HG03460 (cell line): Measurements from ENCODE around the gene TEC.
"Not testable (repeated sequence)": the region's sequence is repeated elsewhere in the genome, so short reads cannot be mapped to it uniquely, and the experiment has no call there.

Source experiments
- ATAC-seq: cut with Tn5 transposase; IDR thresholded peaks from one replicate; pipeline ENCODE4 v1.9.1; 2021; ENCODE audit not compliant: unreplicated experiment

TEC gene

DNA sequence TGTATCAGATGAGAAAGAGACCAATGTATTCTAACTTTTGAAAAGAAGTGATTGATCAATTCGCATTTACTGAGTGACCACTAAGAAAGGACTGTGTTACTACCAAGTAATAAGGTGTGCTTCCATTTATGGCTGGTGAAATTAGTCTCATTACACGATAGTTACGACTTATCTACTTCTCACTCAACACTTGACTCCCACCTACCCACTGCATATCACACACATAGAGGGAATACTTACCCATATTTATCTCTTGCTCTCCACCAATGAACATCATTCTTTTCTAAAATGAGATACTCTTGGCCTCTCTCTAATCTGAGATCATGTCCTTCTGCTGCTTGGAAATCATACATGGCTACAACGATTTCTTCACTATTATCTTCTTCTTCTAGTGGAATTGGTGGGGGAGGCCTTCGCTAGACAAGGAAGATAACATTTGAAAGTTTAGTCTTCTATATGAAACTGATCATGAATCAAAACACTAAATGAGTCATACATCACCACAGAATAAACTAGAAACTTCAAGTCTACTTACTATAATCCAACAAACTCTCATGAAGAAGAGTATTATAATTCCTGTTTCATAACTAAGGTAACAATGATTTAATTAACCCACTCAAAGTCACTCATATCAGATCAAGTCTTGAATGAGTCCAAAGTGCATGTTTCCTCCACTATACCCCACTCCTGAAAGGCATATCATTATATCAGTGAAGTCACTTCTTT lies 101.9 kb downstream of the TEC start:
- no peak for ATAC-seq

DNA sequence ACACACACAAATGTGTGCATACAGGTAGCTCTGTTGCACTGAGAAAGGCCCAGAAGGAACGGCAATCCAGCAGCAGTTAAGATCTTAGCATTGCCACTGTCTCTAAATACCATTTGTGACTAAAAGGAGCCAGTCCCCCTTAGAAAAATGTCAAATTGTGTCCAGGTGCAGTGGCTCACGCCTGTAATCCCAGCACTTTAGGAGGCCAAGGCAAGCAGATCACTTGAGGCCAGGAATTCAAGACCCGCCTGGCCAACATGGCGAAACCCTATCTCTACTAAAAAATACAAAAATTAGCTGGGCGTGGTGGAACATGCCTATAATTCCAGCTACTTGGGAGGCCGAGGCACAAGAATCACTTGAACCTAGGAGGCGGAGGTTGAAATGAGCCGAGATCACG lies 105.1 kb downstream of the TEC start:
- ATAC-seq = not testable (repeated sequence)

DNA sequence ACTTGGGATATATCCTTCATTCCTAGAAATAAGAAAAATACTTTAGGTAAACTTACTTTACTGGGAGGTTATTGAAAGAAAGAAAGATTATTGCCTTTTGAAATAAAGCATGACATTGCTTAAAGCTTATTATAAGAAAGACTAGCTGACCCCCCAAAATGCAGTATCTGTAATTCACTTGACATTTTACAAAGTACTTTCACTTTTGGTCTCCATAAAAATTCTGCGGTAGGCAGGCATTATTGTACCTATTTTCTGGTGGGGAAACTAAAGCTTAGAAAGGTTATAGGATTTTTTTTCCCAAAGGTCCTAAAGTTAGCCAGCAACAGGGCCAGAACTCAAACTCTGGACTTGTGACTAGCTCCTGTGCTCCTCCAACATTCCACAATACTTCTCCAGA lies 105.9 kb downstream of the TEC start:
- ATAC-seq = no peak

DNA sequence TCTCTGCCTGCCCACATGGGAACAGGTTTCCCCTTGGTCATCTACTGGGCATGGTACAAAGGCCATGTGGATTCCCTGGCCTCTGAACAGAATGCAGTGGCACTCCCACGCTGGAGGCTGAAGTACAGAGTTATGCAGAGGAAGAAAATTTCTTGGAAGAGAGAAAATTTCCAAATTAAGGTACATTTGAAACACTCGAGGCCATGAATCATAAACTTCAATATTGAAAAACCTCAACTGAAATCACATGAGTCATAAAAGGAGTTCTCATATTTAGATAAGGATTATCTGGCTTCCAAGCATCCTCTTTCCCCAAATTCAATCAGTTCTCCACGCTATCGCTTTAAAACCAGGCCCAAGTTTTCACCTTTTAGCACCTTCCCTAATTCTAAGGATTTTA lies 107.5 kb downstream of the TEC start:
- ATAC-seq = no peak

DNA sequence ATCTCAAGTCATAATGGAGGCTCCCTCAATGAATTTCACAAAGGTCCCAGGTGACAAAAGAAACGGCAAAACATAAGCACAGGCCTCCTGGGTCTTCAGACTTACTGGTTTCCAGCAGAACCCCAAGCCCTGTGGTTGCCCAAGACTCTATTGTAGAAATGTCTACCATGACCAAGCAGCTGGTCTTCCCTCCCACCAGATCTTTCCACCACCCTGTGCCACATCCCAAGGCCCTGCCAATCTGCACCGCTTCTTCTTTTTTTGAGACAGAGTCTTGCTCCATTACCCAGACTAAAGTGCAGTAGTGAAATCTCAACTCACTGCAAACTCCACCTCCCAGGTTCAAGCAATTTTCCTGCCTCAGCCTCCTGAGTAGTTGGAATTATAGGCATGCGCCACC lies 112.4 kb downstream of the TEC start:
- ATAC-seq = no peak

DNA sequence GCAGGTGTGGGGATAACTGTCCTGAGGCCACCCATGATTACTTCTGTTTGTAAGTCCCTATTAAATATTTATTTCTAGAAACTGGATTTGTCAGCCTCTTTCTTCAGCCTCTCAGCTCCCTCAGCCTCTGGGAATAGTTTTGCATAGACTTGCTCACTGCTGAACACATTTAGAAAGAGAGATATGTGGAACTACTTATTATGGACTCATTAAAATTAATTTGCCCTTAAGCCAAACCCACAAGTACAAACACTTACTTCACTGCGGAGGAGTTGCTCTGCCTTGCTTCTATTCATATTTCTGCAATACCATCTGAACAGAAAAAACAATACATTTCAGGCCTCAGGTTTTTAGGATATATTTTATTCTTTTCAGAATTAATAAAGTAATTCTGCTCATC lies 113.2 kb downstream of the TEC start:
- no peak for ATAC-seq

DNA sequence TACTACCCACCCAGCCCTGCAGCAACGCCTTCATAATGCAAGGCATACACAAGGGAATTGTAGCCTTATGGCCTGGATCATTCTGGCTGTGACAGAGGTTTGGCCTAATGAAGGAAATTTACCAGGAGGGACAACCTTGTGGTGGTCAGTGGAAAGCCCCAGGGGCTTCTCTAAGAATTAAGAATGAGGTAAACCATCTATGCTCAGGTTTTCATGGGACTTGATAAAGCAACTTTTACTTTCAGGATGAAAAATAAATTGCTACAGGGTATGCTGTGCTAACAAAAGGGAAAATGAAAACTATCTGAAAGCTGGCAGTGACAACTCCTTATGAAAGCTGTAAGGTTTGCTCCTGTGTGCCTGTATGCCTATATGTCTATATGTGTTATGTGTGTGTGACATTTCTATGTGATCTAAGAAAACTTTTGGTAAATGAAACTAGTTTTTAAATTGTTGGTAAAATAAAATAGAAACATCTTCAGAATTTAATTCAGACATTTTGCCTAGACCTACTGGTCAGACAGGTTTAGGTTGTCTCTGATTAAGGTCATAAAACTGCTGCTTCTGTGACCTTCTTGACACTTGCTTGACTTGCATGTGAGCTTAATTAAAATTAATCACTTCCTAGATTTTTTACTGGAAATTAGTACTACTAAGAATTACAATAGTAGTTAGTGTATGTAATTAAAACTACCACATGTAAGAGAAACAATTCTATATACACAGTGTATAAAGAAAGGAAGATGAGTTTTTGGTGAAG lies 115.7 kb downstream of the TEC start:
- peak; percentile 60 for ATAC-seq

DNA sequence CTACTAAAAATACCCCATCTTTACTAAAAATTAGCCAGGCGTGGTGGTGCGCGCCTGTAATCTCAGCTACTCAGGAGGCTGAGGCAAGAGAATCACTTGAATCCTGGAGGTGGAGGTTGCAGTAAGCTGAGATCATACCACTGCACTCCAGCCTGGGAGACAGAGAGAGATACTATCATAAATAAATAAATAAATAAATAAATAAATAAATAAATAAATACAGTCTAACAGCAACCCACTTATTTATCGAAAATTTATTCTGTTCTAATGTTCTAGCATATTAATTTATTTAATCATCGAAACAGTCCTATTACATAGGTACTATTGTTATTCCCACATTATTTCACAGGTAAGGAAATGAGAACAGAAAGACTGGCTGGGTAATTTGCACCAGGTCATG lies 117.4 kb downstream of the TEC start:
- ATAC-seq = no peak

DNA sequence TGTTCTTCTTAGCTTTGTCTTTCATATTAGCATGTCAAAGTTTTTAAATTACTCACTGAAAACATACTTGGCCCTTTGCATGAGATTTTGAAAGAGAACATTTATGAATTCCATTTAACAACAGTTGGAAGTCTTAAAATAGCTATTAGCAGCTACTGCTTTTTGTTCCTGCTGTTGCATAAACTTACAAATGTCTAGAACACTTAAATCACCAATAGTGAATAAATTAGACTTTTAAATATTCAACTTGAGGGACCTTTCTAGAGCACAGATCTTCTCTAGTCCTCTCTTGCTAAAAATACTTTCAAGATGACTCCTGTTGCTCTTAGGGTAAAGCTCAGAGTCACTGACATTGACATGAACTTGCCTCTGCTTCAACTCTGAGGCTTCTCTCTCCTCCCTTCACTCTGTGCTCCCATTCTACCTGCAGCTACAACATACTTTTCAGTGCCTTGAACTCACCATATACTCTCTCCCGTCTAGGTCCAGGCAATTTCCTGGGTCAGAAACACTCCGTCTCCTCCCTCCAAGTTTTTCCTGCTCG lies 119.7 kb downstream of the TEC start:
- no peak for ATAC-seq

DNA sequence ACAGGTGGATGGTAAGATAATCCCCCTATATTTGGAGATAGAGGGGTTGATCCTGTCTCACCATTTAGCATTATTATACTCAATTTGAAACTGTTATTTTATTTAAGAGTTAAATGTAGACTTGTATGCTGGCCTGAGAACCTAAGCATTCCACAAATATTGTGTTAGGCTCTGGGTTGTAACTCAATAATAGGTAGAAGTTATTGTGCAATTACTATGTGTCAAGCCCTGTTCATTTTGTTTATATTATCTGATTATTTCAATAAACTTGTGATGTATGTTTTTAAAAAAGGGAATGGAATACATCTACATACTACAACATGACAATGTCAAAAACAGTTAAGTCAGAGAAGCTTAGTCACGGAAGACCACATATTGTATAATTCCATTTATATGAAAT lies 122.0 kb downstream of the TEC start:
- no peak for ATAC-seq

DNA sequence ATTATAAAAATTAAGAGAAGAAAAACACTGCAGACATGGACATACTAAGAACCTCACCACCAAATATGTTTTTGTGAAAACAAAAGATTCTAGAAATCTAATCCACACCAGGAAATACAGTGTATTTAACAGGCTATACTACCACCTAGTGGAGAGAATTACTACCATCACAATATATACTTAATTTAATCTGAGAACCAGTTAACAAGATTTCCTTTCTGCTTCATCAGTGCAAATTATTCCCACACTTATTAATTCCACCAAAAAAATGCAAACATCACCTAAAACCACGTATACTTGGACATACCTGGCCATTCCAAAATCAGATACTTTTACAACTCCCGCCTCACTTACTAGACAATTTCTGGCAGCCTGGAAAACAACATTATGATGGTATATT lies 128.6 kb downstream of the TEC start:
- peak; percentile 39 for ATAC-seq

DNA sequence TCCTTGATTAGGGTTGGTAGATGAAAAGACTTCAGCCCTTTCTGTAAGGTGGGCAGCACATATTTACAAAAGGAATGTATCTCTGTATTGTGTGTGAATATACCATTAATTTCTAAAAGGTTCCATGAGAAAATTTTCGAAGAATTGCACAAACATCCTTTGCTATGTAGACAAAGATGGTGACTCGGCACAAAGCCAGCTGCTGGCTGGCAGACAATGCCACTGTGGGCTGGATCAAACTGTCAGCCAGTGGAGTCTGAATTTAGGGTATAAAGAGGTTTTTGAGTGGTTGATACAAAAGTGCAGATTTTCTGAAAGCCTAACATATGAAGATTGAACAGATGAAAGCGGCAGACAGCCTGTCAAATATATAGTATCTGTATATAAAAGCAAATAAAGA lies 129.9 kb downstream of the TEC start:
- ATAC-seq = no peak

DNA sequence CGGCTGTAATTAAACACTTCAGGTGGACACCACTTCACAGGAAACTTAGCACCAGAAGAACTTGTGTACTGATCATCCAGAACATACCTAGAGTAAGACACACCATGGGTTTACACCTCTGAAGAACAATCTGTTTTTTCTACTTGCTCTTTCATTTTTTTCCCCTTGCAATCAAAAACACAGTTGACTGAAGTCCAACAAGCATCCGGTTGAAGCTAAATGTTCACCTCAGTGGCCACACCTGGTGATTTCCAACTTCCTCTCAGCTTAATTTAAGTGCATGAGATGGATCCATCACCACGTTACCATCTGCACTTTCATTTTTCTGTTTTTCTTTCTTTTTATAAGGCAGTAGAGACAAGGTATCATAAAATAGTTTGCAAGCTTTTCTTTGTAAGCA lies 130.7 kb downstream of the TEC start:
- ATAC-seq = peak; percentile 82

DNA sequence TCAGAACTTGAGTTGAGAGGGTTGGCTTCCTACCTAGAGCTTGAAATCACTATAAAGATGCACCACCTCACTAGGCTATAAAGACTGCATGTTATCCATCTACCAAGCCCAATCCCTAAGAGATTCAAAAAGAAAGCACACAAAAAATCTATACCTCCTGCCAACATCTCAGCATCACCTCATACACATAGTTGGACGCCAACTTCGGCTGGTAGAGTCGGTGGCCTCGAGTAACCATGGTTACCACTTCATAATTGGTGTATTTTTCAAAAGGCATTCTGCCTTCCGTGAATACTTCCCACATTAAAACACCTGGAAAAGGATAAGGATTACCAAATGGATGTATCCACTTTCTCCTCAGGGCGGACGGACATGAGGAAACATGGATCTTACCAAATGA lies 131.1 kb downstream of the TEC start:
- ATAC-seq = no peak

DNA sequence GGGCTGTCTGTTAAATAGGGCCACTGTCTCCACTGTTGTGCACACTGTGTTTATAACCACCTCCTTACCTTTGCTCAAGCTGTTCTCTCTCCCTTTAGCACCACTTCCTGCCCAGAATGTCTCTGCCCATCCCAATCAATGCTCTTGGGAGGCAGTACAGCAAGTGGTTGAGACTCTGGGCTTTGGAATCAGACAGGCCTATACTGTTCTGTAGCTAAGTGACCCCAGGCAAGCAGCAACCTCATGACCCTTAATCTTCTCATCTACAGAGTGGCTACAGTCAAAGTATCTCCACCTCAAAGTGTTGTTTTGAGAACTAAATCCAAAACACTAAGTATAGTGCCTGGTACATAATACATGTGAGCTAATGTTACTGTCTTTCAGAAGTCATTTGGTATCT lies 131.8 kb downstream of the TEC start:
- no peak for ATAC-seq

DNA sequence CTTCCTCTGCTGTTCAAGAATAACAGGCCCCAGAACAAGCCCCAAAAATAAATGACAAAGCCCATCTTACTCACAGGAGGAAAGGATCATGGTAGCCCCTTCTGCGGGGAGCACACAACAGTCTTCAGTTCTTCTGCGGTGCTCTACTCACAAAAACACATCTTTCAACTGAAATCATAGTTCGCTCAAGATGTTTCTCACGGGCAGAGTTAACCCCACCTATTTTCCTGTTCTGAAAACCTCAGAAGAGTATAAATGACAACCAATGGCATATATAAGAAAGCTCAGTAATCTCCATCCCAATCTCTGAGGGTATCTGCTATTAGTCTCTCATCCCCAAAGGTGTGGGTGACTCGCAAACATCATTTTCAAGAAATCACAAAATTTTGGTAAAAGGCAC lies 135.6 kb downstream of the TEC start, which contains the start of gene TXK:
TXK (minus strand) TSS at position 170 of the 400 bp plus-strand sequence; CDS start at position 90, 80 bp downstream.
- ATAC-seq = no peak

DNA sequence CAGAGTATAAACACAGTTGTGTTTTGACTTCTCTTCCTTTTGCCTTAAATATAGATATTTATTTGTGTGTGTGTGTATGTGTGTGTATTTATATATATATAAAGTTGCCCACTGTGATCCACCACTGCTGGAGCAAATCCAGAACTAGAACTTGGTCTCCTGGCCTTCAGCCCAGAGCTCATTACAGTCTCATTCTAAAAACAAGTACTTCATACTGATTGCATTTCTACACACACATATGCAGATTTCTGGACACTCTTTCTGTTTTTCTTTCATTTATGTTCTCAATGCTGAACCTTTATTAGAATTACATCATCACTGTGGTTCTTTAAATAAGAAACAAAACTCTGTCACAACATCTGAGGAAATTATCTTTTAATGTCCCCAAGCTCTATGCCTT lies 136.0 kb downstream of the TEC start:
- no peak for ATAC-seq

DNA sequence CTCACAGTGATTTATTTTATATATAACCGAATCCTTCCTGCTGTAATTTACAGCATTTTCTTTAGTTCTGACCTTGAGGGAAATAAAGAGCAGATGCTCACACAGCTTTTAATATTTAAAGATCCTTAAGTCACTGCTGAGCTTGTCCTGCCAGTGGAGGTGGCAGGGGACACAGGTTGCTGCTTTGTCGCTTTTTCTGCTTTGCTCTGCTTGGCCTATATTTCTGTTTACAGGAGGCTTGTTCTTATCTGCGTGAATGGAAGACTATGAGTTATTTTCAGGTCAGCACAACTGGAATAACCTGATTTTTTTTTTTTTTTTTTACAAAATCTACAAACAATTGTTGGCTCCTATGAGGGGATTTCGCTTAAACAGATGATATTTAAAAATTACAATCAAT lies 137.9 kb downstream of the TEC start:
- no peak for ATAC-seq

DNA sequence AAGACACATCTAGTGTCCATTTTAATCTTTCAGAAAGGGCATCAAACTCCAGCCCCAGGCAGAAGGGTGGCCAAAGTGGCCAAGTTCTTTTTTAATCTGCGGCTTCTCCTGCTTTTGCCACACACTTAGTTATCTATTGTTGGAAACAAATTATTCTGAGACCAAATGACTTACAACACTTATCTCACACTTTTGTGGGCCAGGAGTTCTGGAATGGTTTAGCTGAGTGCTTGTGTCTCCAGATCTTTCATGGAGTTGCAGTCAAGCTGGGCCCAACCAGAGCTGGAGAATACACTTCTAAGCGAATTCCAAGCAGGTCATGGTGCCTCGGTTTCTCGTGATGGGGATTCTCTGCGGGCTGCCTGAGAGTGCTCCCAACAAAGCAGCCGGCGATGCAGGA lies 139.5 kb downstream of the TEC start:
- no peak for ATAC-seq

DNA sequence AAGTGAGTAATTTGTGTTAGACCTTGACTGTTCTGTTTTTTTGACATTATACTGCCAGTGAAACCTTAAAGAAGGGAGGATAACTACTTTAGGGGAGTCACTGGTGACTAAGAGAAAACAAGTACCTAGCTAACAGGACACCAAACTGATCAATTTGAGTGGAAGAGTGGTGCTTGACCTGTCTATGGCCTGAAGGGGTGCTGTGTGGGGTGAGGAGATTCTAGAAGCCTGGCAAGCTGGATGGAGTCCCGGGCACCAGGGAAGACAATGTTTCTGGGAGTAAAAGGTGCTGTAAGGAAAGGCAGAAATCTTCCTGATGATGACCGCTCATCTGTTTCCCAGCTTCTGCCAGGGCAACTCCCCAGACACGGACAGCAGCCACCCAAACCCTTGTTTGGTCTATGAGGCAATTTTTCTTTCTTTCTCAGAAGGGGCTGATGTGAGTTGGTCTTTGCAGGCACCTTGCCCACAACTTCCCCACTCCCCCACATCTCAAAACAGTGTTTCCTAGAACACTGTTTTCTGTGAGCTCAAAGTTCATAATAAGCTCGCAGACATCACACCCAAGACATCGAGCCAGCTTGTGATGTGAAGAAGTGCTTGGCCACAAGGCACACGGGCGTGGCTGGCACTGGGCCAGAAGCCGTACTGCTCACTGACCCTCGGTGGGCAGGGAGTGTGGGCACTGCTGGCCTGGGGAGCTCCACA lies 140.2 kb downstream of the TEC start:
- ATAC-seq = no peak

DNA sequence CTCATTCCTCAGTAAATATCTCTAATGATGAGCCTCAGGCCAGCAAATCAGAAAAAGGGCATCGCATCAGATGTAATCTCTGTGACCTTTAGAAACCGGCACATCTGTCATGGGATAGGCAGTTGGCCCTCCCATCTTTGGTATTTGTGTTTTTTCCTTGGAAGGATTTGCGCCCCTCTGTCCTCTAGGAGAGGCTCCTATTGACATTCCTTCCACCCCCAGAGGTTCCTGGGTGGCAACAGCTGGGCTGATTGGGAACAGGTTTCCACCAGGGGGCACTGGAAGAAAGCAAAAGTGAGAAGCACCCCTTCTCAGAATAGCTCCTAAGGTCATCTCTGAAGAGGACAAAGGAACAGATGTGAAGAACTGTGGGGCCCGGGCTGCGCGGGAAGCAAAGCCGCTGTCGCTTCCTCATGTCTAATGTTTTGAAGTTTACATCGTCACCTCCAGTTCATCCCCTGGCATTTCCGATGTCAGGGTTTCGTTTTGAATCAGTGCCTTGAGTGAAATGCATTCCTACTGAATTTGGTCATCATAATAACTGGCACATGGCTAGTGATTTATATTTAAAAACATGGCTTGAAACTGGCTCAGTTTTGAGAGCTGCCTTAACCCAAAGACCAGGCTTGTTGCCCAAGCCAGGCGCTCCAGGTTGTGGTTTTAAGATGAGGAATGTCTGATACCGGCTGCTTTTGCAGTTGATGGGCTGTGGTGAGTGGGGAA lies 141.8 kb downstream of the TEC start:
- peak; percentile 86 for ATAC-seq
